HEK293 (cell line): ENCODE measurements around the gene RIMS3.

Experiments
- CTCF ChIA-PET: fragments of 350-600 bp; formaldehyde crosslinking; extraction: SDS; loops from one replicate; lab custom pipeline; 2021; ENCODE audit warnings: antibody characterized with exemption; lab: Yijun Ruan, JAX
- POLR2A ChIA-PET: fragments of 300-600 bp; formaldehyde crosslinking; extraction: SDS; loops from one replicate; lab custom pipeline; 2020; ENCODE audit warnings: antibody characterized with exemption, inconsistent platforms; lab: Yijun Ruan, JAX
- H3K27ac ChIP-seq: fragments of 200-500 bp; sonication (Bioruptor generic); 2 replicates; pipeline ENCODE4 v1.5.1; 2014; ENCODE audit warnings: low read depth, low read length, control low read depth, inconsistent platforms; ENCODE audit errors: extremely low read depth
- H3K36me3 ChIP-seq, 2 experiments: fragments of 200-500 bp in 1 of 2; sonication (Bioruptor generic) in 1 of 2; 1 replicate in 1 of 2; 2 replicates in 1 of 2; pipeline ENCODE4 v1.5.1; 2014 to 2017; ENCODE audit warnings: inconsistent platforms in 2 of 2, low read length in 2 of 2; ENCODE audit not compliant: control insufficient read depth in 2 of 2, insufficient read depth in 1 of 2
- H3K4me1 ChIP-seq: fragments of 200-500 bp; sonication (Bioruptor generic); 2 replicates; pipeline ENCODE4 v1.5.1; 2014; ENCODE audit warnings: mild to moderate bottlenecking, low read length, inconsistent platforms; ENCODE audit not compliant: control insufficient read depth, insufficient read depth
- H3K4me3 ChIP-seq: 2 replicates; pipeline ENCODE4 v1.5.1; 2011; ENCODE audit warnings: low read depth, mild to moderate bottlenecking, control low read depth, low read length, moderate library complexity
- H3K9me3 ChIP-seq: fragments of 200-500 bp; sonication (Bioruptor generic); 2 replicates; pipeline ENCODE4 v1.5.1; 2014; ENCODE audit warnings: low read depth, low read length, inconsistent platforms; ENCODE audit not compliant: control insufficient read depth, insufficient read depth
- MZF1 ChIP-seq: fragments of 450-650 bp; formaldehyde crosslinking; IDR thresholded peaks from 2 replicates; pipeline ENCODE4 v1.5.1; 2017; ENCODE audit warnings: missing biosample characterization, missing genetic modification characterization, borderline replicate concordance
- PRDM10 ChIP-seq: fragments of 450-650 bp; formaldehyde crosslinking; IDR thresholded peaks from 2 replicates; pipeline ENCODE4 v1.5.1; 2016; ENCODE audit warnings: missing biosample characterization, missing genetic modification characterization
- PRDM6 ChIP-seq: fragments of 450-650 bp; formaldehyde crosslinking; IDR thresholded peaks from 2 replicates; pipeline ENCODE4 v1.5.1; 2017; ENCODE audit warnings: missing biosample characterization, missing genetic modification characterization
- SETDB1 ChIP-seq: IDR thresholded peaks from one replicate; pipeline ENCODE4 v1.6.1; 2017; ENCODE audit warnings: mild to moderate bottlenecking, low read length, moderate library complexity, mixed read lengths; ENCODE audit not compliant: insufficient read length
- SP3 ChIP-seq: fragments of 450-650 bp; formaldehyde crosslinking; IDR thresholded peaks from 2 replicates; pipeline ENCODE4 v1.5.1; 2016; ENCODE audit warnings: missing biosample characterization, missing genetic modification characterization
- TCF7L2 ChIP-seq: IDR thresholded peaks from 2 replicates; pipeline ENCODE4 v1.6.1; 2011; ENCODE audit warnings: low read depth, mild to moderate bottlenecking, inconsistent platforms, low read length, moderate library complexity, borderline replicate concordance
- TRIM28 ChIP-seq: IDR thresholded peaks from 2 replicates; pipeline ENCODE4 v1.6.1; 2011; ENCODE audit warnings: low read length, control low read depth, borderline replicate concordance
- ZBTB1 ChIP-seq: fragments of 450-650 bp; formaldehyde crosslinking; IDR thresholded peaks from 2 replicates; pipeline ENCODE4 v1.5.1; 2016; ENCODE audit warnings: missing biosample characterization, missing genetic modification characterization
- ZBTB8A ChIP-seq: fragments of 450-650 bp; formaldehyde crosslinking; IDR thresholded peaks from 2 replicates; pipeline ENCODE4 v1.5.1; 2016; ENCODE audit warnings: missing biosample characterization, missing genetic modification characterization
- ZNF214 ChIP-seq: fragments of 450-650 bp; formaldehyde crosslinking; IDR thresholded peaks from 2 replicates; pipeline ENCODE4 v1.5.1; 2017; ENCODE audit warnings: missing biosample characterization, mild to moderate bottlenecking, missing genetic modification characterization, borderline replicate concordance
- ZNF223 ChIP-seq: fragments of 450-650 bp; formaldehyde crosslinking; IDR thresholded peaks from 2 replicates; pipeline ENCODE4 v1.5.1; 2016; ENCODE audit warnings: missing biosample characterization, missing genetic modification characterization
- ZNF37A ChIP-seq: fragments of 450-650 bp; IDR thresholded peaks from 2 replicates; pipeline ENCODE4 v1.5.1; 2018; ENCODE audit warnings: missing biosample characterization, missing genetic modification characterization
- ZNF530 ChIP-seq: fragments of 450-650 bp; formaldehyde crosslinking; IDR thresholded peaks from 2 replicates; pipeline ENCODE4 v1.5.1; 2016; ENCODE audit warnings: low read depth, missing biosample characterization, missing genetic modification characterization
- ZNF549 ChIP-seq: fragments of 450-650 bp; IDR thresholded peaks from 2 replicates; pipeline ENCODE4 v1.5.1; 2018; ENCODE audit warnings: missing biosample characterization, missing genetic modification characterization, mild to moderate bottlenecking, inconsistent platforms, moderate library complexity
- ZNF623 ChIP-seq: fragments of 450-650 bp; formaldehyde crosslinking; IDR thresholded peaks from 2 replicates; pipeline ENCODE4 v1.5.1; 2016; ENCODE audit warnings: missing biosample characterization, missing genetic modification characterization
- ZNF624 ChIP-seq: fragments of 450-650 bp; formaldehyde crosslinking; IDR thresholded peaks from 2 replicates; pipeline ENCODE4 v1.5.1; 2017; ENCODE audit warnings: missing biosample characterization, missing genetic modification characterization
- TF ChIP-seq, protein P1 (sequence below): fragments of 450-650 bp; formaldehyde crosslinking; IDR thresholded peaks from 2 replicates; pipeline ENCODE4 v1.5.1; 2016; ENCODE audit warnings: missing biosample characterization, missing genetic modification characterization, borderline replicate concordance

Gene RIMS3

GRCh38 chr1:40691538-40692428, 26.3 kb upstream of the RIMS3 start, which contains the start of gene NFYC (continued):
- peak; percentile 71 for TF ChIP-seq PRDM10
- TF ChIP-seq ZNF623 (tag by site-specific recombination), result peak; percentile 30; the same call in 1 of the 2 replicates
- 0 out of 2 replicates have a peak, but pooled peaks have one; percentile 62 for TF ChIP-seq ZNF624 (tag by site-specific recombination)
- TF ChIP-seq SP3 (tag by site-specific recombination), result peak; percentile 88
- TF ChIP-seq ZNF223, result no peak
- no peak for TF ChIP-seq PRDM6 (tag by site-specific recombination)
- TF ChIP-seq, protein P1, sequence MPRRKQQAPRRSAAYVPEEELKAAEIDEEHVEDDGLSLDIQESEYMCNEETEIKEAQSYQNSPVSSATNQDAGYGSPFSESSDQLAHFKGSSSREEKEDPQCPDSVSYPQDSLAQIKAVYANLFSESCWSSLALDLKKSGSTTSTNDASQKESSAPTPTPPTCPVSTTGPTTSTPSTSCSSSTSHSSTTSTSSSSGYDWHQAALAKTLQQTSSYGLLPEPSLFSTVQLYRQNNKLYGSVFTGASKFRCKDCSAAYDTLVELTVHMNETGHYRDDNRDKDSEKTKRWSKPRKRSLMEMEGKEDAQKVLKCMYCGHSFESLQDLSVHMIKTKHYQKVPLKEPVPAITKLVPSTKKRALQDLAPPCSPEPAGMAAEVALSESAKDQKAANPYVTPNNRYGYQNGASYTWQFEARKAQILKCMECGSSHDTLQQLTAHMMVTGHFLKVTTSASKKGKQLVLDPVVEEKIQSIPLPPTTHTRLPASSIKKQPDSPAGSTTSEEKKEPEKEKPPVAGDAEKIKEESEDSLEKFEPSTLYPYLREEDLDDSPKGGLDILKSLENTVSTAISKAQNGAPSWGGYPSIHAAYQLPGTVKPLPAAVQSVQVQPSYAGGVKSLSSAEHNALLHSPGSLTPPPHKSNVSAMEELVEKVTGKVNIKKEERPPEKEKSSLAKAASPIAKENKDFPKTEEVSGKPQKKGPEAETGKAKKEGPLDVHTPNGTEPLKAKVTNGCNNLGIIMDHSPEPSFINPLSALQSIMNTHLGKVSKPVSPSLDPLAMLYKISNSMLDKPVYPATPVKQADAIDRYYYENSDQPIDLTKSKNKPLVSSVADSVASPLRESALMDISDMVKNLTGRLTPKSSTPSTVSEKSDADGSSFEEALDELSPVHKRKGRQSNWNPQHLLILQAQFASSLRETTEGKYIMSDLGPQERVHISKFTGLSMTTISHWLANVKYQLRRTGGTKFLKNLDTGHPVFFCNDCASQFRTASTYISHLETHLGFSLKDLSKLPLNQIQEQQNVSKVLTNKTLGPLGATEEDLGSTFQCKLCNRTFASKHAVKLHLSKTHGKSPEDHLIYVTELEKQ (tag by site-specific recombination), result 0 out of 2 replicates have a peak, but pooled peaks have one; percentile 76
- no peak for TF ChIP-seq ZNF549 (tag by site-specific recombination)
- peak; percentile 87 for TF ChIP-seq ZBTB1 (tag by site-specific recombination)
- no peak for TF ChIP-seq ZNF530 (tag by site-specific recombination)
- peak; percentile 21; the same call in 1 of the 2 replicates for TF ChIP-seq MZF1 (tag by site-specific recombination)

DNA sequence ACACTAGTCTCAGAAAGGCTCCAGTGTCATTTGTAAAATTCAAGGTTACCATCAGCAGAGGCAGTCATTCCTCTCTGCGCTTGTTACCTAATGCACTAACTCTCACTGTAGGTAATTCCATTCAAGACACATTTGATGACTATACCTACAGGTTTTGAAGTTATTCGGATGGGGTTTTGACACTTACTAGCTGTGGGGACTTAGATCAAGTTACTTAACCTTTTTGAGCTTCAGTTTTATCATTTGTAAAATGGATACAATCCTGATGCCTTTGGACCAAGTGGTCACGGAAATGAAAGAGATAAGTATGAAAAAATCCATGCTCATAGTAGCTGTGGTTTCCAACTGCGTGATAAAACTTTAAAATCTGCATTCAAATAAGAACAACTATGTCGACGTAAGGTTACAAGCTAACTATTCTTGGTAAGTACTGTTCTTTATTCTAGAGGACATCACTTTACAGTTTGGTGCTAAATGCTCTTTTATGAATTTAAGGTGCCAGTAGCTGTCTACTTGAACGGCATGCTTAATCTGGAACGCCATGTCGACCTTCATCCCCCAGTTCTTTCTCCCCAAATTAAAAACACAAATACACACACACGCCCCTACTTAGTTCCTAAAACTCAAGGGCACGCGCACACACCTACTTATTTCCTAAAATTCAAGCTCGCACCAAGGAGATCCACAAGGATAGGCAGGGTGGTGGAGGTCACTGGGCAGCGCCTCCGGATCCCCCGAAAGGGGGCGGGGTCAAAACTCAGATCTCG, 25.5 kb upstream of the RIMS3 start:
- TF ChIP-seq ZBTB8A (tag by site-specific recombination), result peak; percentile 100
- peak; percentile 76 for TF ChIP-seq TCF7L2
- TF ChIP-seq ZNF214 (tag by site-specific recombination), result no peak
- TF ChIP-seq TRIM28, result peak; percentile 75
- peak; percentile 51 for TF ChIP-seq SETDB1
- no peak for TF ChIP-seq ZNF37A (tag by site-specific recombination)
- TF ChIP-seq, all 188 proteins: peak for 4
- peaks cover 0 to 15% of the 10 kb centered on the region in 2 experiments; a peak in 1 of 3 replicates for H3K36me3 ChIP-seq
- ChIA-PET CTCF (interaction anchor here (0.6 to 3.8 kb wide), 9 partner anchors 10 to 547 kb away, joined by 3 to 18 read pairs (median 5); no protein-coding TSS in a partner anchor), POLR2A (interaction anchor here (0.6 to 3.4 kb wide), 27 partner anchors 10 to 289 kb away, joined by 3 to 42 read pairs (median 6); partner anchors contain the start of genes CITED4, CTPS1, RIMS3 and ZFP69B)
- H3K9me3 ChIP-seq, result no peaks in the 10 kb centered on the region
- H3K4me3 ChIP-seq, result peak overlapping the region; percentile 97
- H3K27ac ChIP-seq, result peak overlapping the region; percentile 95; the same call in 1 of the 2 replicates
- H3K4me1 ChIP-seq, result peaks cover 11% of the 10 kb centered on the region; the same call in 1 of the 2 replicates
